DND-41 (cell line): ENCODE results near the gene IQSEC2.

Experiments
- CTCF ChIP-seq: IDR thresholded peaks from 2 replicates; pipeline ENCODE4 v1.5.1; 2012; ENCODE audit warnings: borderline replicate concordance, low read length, moderate library complexity, mild to moderate bottlenecking; ENCODE audit not compliant: poor library complexity, severe bottlenecking; ENCODE audit errors: extremely low read depth
- EZH2 ChIP-seq: IDR thresholded peaks from 3 replicates; pipeline ENCODE4 v1.6.1; 2012; ENCODE audit warnings: borderline replicate concordance, low read depth, mild to moderate bottlenecking, moderate library complexity, low read length, inconsistent platforms; ENCODE audit not compliant: severe bottlenecking

GRCh38 chrX:53244610-53245009 lies 36.8 kb downstream of the IQSEC2 start:
- TF ChIP-seq CTCF (peak; percentile 37), EZH2 (no peak)
